SK-N-SH treated with all-trans-retinoic acid at 6 μM for 48 hours (cell line): ENCODE results near the gene CHCHD6.
A peak's percentile ranks its signal among the peaks of the same experiment; 100 is the strongest.

Experiments used
- ATAC-seq: fragments of 200-7000 bp; cut with Tn5 transposase; 3 replicates; pipeline ENCODE4 v1.9.1; 2020; ENCODE audit warnings: mild to moderate bottlenecking, moderate library complexity
- ARNTL ChIP-seq: fragments of 450-650 bp; formaldehyde crosslinking; IDR thresholded peaks from 2 replicates; pipeline ENCODE4 v1.5.0; 2020; ENCODE audit warnings: low read depth, mild to moderate bottlenecking, moderate library complexity, borderline replicate concordance
- CSDC2 ChIP-seq: fragments of 250-450 bp; sonication (Bioruptor Pico); IDR thresholded peaks from 2 replicates; pipeline ENCODE4 v1.5.0; 2020; ENCODE audit warnings: mild to moderate bottlenecking, moderate library complexity
- ESRRG ChIP-seq: fragments of 250-450 bp; sonication (Bioruptor Pico); IDR thresholded peaks from 2 replicates; pipeline ENCODE4 v1.6.1; 2021; ENCODE audit warnings: mild to moderate bottlenecking
- GLIS3 ChIP-seq: fragments of 250-450 bp; sonication (Bioruptor Pico); IDR thresholded peaks from 2 replicates; pipeline ENCODE4 v1.5.0; 2020; ENCODE audit warnings: mild to moderate bottlenecking, moderate library complexity
- ISL1 ChIP-seq: fragments of 250-450 bp; sonication (Bioruptor Pico); IDR thresholded peaks from 2 replicates; pipeline ENCODE4 v2.1.2; 2022; ENCODE audit warnings: mild to moderate bottlenecking, moderate library complexity
- OSR1 ChIP-seq: fragments of 250-450 bp; sonication (Bioruptor Pico); IDR thresholded peaks from 2 replicates; pipeline ENCODE4 v1.8.0; 2022; ENCODE audit warnings: moderate library complexity, mild to moderate bottlenecking, inconsistent platforms
- PPARA ChIP-seq: fragments of 250-450 bp; sonication (Bioruptor Pico); IDR thresholded peaks from 2 replicates; pipeline ENCODE4 v1.5.0; 2020; ENCODE audit warnings: mild to moderate bottlenecking, borderline replicate concordance
- RARB ChIP-seq: fragments of 250-450 bp; sonication (Bioruptor Pico); IDR thresholded peaks from 2 replicates; pipeline ENCODE4 v1.8.0; 2021; ENCODE audit warnings: mild to moderate bottlenecking, moderate library complexity
- SNAI2 ChIP-seq: fragments of 250-450 bp; sonication (Bioruptor Pico); IDR thresholded peaks from 2 replicates; pipeline ENCODE4 v1.5.0; 2020; ENCODE audit warnings: mild to moderate bottlenecking, moderate library complexity
- TCF4 ChIP-seq: fragments of 250-450 bp; sonication (Bioruptor Pico); IDR thresholded peaks from 2 replicates; pipeline ENCODE4 v1.8.0; 2021; ENCODE audit warnings: mild to moderate bottlenecking, moderate library complexity, borderline replicate concordance
- TOX ChIP-seq: fragments of 250-450 bp; sonication (Bioruptor Pico); IDR thresholded peaks from 2 replicates; pipeline ENCODE4 v1.8.0; 2021; ENCODE audit warnings: mild to moderate bottlenecking, moderate library complexity, borderline replicate concordance
- ZC3H10 ChIP-seq: fragments of 250-450 bp; sonication (Bioruptor Pico); IDR thresholded peaks from 2 replicates; pipeline ENCODE4 v1.5.1; 2021; ENCODE audit warnings: mild to moderate bottlenecking, moderate library complexity
- ZFP3 ChIP-seq: fragments of 250-450 bp; sonication (Bioruptor Pico); IDR thresholded peaks from 2 replicates; pipeline ENCODE4 v1.5.0; 2020; ENCODE audit warnings: mild to moderate bottlenecking, moderate library complexity
- ZFP30 ChIP-seq: fragments of 450-650 bp; formaldehyde crosslinking; IDR thresholded peaks from 2 replicates; pipeline ENCODE4 v1.5.0; 2022; ENCODE audit warnings: mild to moderate bottlenecking, moderate library complexity
- ZNF565 ChIP-seq: fragments of 450-650 bp; formaldehyde crosslinking; conservative IDR thresholded peaks from 2 replicates; pipeline ENCODE4 v1.5.0; 2020; ENCODE audit warnings: low read depth, mild to moderate bottlenecking, moderate library complexity
- ZNF70 ChIP-seq: fragments of 450-650 bp; formaldehyde crosslinking; IDR thresholded peaks from 2 replicates; pipeline ENCODE4 v1.5.0; 2020; ENCODE audit warnings: mild to moderate bottlenecking, moderate library complexity
- ZNF8 ChIP-seq: fragments of 450-650 bp; formaldehyde crosslinking; IDR thresholded peaks from 2 replicates; pipeline ENCODE4 v1.5.0; 2020; ENCODE audit warnings: mild to moderate bottlenecking, moderate library complexity
- TF ChIP-seq, protein P1 (sequence below): fragments of 250-450 bp; sonication (Bioruptor Pico); IDR thresholded peaks from 2 replicates; pipeline ENCODE4 v1.8.0; 2021; ENCODE audit warnings: low read depth, mild to moderate bottlenecking, moderate library complexity, borderline replicate concordance
- TF ChIP-seq, protein P2 (sequence below): fragments of 250-450 bp; sonication (Bioruptor Pico); IDR thresholded peaks from 2 replicates; pipeline ENCODE4 v1.5.1; 2020; ENCODE audit warnings: low read depth, mild to moderate bottlenecking, moderate library complexity
- TF ChIP-seq, protein P3 (sequence below): fragments of 250-450 bp; sonication (Bioruptor Pico); IDR thresholded peaks from 2 replicates; pipeline ENCODE4 v1.5.0; 2020; ENCODE audit warnings: mild to moderate bottlenecking, moderate library complexity
- TF ChIP-seq, protein P4 (sequence below): fragments of 250-450 bp; sonication (Bioruptor Pico); IDR thresholded peaks from 2 replicates; pipeline ENCODE4 v1.5.1; 2021; ENCODE audit warnings: mild to moderate bottlenecking, moderate library complexity
- TF ChIP-seq, protein P5 (sequence below): fragments of 250-450 bp; sonication (Bioruptor Pico); IDR thresholded peaks from 2 replicates; pipeline ENCODE4 v1.8.0; 2020; ENCODE audit warnings: mild to moderate bottlenecking, moderate library complexity, borderline replicate concordance

Gene CHCHD6

GRCh38 chr3:126983276-126983652, 279.2 kb downstream of the CHCHD6 start:
- TF ChIP-seq ZC3H10 (CRISPR knock-in tag) (no peak), ARNTL (CRISPR knock-in tag) (no peak), TOX (CRISPR knock-in tag) (no peak), ZFP3 (no peak), ZNF70 (CRISPR knock-in tag) (no peak), TCF4 (CRISPR knock-in tag) (no peak), ZNF565 (CRISPR knock-in tag) (no peak), ESRRG (CRISPR knock-in tag) (no peak), SNAI2 (CRISPR knock-in tag) (no peak), ISL1 (no peak), GLIS3 (CRISPR knock-in tag) (no peak), RARB (no peak), CSDC2 (CRISPR knock-in tag) (no peak), ZNF8 (CRISPR knock-in tag) (no peak), ZFP30 (CRISPR knock-in tag) (no peak)
- TF ChIP-seq, protein P1, sequence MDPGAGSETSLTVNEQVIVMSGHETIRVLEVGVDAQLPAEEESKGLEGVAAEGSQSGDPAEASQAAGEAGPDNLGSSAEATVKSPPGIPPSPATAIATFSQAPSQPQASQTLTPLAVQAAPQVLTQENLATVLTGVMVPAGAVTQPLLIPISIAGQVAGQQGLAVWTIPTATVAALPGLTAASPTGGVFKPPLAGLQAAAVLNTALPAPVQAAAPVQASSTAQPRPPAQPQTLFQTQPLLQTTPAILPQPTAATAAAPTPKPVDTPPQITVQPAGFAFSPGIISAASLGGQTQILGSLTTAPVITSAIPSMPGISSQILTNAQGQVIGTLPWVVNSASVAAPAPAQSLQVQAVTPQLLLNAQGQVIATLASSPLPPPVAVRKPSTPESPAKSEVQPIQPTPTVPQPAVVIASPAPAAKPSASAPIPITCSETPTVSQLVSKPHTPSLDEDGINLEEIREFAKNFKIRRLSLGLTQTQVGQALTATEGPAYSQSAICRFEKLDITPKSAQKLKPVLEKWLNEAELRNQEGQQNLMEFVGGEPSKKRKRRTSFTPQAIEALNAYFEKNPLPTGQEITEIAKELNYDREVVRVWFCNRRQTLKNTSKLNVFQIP = no peak
- ATAC-seq = no peak

DNA sequence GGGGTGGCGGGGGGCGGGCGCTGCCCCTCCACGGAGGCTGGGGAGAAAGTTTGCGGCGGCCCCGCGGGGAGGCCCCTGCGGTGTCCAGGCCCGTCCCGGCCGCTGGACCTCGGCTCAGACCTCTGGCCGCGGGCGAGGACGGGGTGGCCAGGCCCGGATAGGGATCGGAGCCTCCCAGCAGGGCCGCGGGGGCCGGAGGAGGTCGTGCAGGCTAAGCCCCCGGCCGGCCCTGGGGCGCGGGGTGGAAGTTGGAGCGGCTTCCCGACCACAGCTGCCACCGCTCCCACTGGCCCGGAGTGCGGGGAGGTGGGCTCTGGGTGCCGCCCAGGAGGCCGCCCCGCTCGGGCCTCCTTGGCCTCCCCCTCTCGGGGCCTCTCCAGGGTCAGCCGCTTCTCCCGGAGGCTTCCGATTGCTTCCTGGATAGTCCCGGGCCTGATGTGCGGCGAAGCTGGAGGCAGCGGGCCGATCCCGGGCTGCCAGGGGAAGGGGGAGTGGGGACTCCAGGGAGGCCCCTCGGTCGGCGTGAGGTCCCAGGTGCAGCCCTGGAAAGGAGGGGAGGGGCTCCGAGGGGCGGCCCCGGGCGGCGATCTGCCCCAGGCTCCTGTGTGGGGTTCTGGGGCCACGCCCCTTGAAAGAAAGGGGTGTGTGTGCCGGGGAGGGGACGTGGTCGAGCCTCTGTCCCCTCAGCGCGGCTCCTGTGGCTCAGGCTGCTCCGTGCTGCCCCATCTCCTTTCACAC, 279.8 kb downstream of the CHCHD6 start:
- peak; percentile 48 for ATAC-seq
- TF ChIP-seq, protein P2, sequence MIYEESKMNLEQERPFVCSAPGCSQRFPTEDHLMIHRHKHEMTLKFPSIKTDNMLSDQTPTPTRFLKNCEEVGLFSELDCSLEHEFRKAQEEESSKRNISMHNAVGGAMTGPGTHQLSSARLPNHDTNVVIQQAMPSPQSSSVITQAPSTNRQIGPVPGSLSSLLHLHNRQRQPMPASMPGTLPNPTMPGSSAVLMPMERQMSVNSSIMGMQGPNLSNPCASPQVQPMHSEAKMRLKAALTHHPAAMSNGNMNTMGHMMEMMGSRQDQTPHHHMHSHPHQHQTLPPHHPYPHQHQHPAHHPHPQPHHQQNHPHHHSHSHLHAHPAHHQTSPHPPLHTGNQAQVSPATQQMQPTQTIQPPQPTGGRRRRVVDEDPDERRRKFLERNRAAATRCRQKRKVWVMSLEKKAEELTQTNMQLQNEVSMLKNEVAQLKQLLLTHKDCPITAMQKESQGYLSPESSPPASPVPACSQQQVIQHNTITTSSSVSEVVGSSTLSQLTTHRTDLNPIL (CRISPR knock-in tag) = no peak
- no peak for TF ChIP-seq ZNF565 (CRISPR knock-in tag)
- no peak for TF ChIP-seq ZFP3
- no peak for TF ChIP-seq ZNF70 (CRISPR knock-in tag)
- no peak for TF ChIP-seq PPARA (CRISPR knock-in tag)
- TF ChIP-seq, protein P3, sequence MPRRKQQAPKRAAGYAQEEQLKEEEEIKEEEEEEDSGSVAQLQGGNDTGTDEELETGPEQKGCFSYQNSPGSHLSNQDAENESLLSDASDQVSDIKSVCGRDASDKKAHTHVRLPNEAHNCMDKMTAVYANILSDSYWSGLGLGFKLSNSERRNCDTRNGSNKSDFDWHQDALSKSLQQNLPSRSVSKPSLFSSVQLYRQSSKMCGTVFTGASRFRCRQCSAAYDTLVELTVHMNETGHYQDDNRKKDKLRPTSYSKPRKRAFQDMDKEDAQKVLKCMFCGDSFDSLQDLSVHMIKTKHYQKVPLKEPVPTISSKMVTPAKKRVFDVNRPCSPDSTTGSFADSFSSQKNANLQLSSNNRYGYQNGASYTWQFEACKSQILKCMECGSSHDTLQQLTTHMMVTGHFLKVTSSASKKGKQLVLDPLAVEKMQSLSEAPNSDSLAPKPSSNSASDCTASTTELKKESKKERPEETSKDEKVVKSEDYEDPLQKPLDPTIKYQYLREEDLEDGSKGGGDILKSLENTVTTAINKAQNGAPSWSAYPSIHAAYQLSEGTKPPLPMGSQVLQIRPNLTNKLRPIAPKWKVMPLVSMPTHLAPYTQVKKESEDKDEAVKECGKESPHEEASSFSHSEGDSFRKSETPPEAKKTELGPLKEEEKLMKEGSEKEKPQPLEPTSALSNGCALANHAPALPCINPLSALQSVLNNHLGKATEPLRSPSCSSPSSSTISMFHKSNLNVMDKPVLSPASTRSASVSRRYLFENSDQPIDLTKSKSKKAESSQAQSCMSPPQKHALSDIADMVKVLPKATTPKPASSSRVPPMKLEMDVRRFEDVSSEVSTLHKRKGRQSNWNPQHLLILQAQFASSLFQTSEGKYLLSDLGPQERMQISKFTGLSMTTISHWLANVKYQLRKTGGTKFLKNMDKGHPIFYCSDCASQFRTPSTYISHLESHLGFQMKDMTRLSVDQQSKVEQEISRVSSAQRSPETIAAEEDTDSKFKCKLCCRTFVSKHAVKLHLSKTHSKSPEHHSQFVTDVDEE (CRISPR knock-in tag) = no peak
- TF ChIP-seq, protein P4, sequence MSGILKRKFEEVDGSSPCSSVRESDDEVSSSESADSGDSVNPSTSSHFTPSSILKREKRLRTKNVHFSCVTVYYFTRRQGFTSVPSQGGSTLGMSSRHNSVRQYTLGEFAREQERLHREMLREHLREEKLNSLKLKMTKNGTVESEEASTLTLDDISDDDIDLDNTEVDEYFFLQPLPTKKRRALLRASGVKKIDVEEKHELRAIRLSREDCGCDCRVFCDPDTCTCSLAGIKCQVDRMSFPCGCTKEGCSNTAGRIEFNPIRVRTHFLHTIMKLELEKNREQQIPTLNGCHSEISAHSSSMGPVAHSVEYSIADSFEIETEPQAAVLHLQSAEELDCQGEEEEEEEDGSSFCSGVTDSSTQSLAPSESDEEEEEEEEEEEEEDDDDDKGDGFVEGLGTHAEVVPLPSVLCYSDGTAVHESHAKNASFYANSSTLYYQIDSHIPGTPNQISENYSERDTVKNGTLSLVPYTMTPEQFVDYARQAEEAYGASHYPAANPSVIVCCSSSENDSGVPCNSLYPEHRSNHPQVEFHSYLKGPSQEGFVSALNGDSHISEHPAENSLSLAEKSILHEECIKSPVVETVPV (CRISPR knock-in tag) = no peak
- TF ChIP-seq ZNF8 (CRISPR knock-in tag) = no peak
- no peak for TF ChIP-seq ESRRG (CRISPR knock-in tag)
- no peak for TF ChIP-seq TOX (CRISPR knock-in tag)
- TF ChIP-seq, protein P5, sequence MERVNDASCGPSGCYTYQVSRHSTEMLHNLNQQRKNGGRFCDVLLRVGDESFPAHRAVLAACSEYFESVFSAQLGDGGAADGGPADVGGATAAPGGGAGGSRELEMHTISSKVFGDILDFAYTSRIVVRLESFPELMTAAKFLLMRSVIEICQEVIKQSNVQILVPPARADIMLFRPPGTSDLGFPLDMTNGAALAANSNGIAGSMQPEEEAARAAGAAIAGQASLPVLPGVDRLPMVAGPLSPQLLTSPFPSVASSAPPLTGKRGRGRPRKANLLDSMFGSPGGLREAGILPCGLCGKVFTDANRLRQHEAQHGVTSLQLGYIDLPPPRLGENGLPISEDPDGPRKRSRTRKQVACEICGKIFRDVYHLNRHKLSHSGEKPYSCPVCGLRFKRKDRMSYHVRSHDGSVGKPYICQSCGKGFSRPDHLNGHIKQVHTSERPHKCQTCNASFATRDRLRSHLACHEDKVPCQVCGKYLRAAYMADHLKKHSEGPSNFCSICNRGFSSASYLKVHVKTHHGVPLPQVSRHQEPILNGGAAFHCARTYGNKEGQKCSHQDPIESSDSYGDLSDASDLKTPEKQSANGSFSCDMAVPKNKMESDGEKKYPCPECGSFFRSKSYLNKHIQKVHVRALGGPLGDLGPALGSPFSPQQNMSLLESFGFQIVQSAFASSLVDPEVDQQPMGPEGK (CRISPR knock-in tag) = no peak
- no peak for TF ChIP-seq ARNTL (CRISPR knock-in tag)
- TF ChIP-seq CSDC2 (CRISPR knock-in tag) = no peak
- TF ChIP-seq OSR1 (CRISPR knock-in tag) = no peak
- no peak for TF ChIP-seq GLIS3 (CRISPR knock-in tag)
- TF ChIP-seq, protein P1 = no peak
- no peak for TF ChIP-seq RARB
